ENCODE measurements around the gene MBD5. TPM values are rescaled to one million over a fixed set of nuclear protein-coding genes. Genes with fewer than 3 reads are reported as not detected.

MBD5 gene
- total RNA-seq, 1 experiment from 2014 or later, result 33.7 TPM

- CTCF ChIA-PET, result no interaction called here
- H3K27ac Mint-ChIP-seq, result no peak overlapping the region
- peaks cover 5% of the 10 kb centered on the region for H3K4me1 Mint-ChIP-seq
- H3K36me3 Mint-ChIP-seq, result peaks cover 6% of the 10 kb centered on the region
- POLR2A ChIA-PET, result no interaction called here
- DNase-seq (ENCODE audit: low spot score), result no peak
- H3K27me3 Mint-ChIP-seq (ENCODE audit: low read depth), result no peaks in the 10 kb centered on the region
- no peak for TF ChIP-seq RELA (CRISPR knock-in tag; IDR thresholded peaks at IDR 0.05; ENCODE audit: borderline replicate concordance)
- no peak for TF ChIP-seq USF1 (CRISPR knock-in tag; IDR thresholded peaks at IDR 0.05)
- no peak for TF ChIP-seq CTCF (IDR thresholded peaks at IDR 0.05)
- TF ChIP-seq CDX4 (CRISPR knock-in tag; IDR thresholded peaks at IDR 0.05; ENCODE audit: borderline replicate concordance), result no peak
- no peak for TF ChIP-seq ZNF263 (CRISPR knock-in tag; IDR thresholded peaks at IDR 0.05; ENCODE audit: low read depth)
- TF ChIP-seq EMX1 (CRISPR knock-in tag; IDR thresholded peaks at IDR 0.05), result no peak
- TF ChIP-seq PRDM15 (CRISPR knock-in tag; IDR thresholded peaks at IDR 0.05), result no peak
- no peak for TF ChIP-seq MYBL2 (CRISPR knock-in tag; IDR thresholded peaks at IDR 0.05)
- no peaks in the 10 kb centered on the region for H3K9me3 Mint-ChIP-seq
- H3K4me3 Mint-ChIP-seq, result no peak overlapping the region
- ATAC-seq, result peak; percentile 44
Observed at GRCh38 chr2:147977679-147978078, 43.2 kb upstream of the MBD5 start.

- no peak overlapping the region for H3K4me3 Mint-ChIP-seq
Observed at GRCh38 chr2:147980940-147981528, 39.9 kb upstream of the MBD5 start.

More at GRCh38 chr2:147980940-147981528, 39.9 kb upstream of the MBD5 start:
- ATAC-seq, result no peak
- no peaks in the 10 kb centered on the region for H3K27me3 Mint-ChIP-seq (ENCODE audit: low read depth)
- ChIA-PET POLR2A (no interaction called here), CTCF (no interaction called here)
- H3K27ac Mint-ChIP-seq, result no peak overlapping the region
- no peak for TF ChIP-seq TEAD4 (CRISPR knock-in tag; IDR thresholded peaks at IDR 0.05)
- no peak for TF ChIP-seq AFF4 (CRISPR knock-in tag; IDR thresholded peaks at IDR 0.05; ENCODE audit: borderline replicate concordance)
- TF ChIP-seq NR3C1 (CRISPR knock-in tag; conservative IDR thresholded peaks at IDR 0.05; ENCODE audit: low read depth), result no peak
- H3K36me3 Mint-ChIP-seq, result peaks cover 3% of the 10 kb centered on the region; the same call in 1 of the 2 replicates
- DNase-seq (ENCODE audit: low spot score), result no peak
- no peaks in the 10 kb centered on the region for H3K9me3 Mint-ChIP-seq
- H3K4me1 Mint-ChIP-seq, result peaks cover 10% of the 10 kb centered on the region
